CD4-positive, alpha-beta T cell treated with Interleukin-2 at 100 ng/mL for 4 hours (primary cell): ENCODE data around the gene TRIM43B.
"Not testable (repeated sequence)": the region's sequence is repeated elsewhere in the genome, so short reads cannot be mapped to it uniquely, and the experiment has no call there.

Source experiments
- DNase-seq: peaks from one replicate; pipeline ENCODE4 v3.0.0-alpha.2; 2020; ENCODE audit warnings: low spot score

The TRIM43B gene

DNA sequence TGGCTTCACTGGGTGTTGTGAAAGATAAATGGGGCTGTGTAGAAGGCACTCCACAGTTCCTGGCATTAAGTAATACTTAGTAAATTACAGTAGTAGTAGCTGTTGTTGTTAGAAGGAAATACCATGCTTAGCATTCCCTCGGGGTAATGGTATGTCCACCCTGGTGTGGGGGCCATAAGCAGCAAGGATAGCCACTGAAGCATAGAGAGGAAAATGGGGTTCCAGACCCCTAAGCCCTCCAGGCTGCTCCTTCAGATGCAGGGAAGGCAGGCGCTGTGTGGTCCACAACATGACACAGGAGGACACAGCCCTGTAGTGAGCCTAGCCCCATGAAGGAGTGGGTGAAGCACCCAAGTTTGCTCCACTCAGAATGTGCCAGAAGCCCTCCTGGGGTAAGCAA is 50.6 kb downstream of the TRIM43B start:
- not testable (repeated sequence) for DNase-seq

- not testable (repeated sequence) for DNase-seq
Observed at GRCh38 chr2:95433373-95433772, 51.2 kb downstream of the TRIM43B start.

GRCh38 chr2:95429748-95430467 is 54.6 kb downstream of the TRIM43B start:
- not testable (repeated sequence) for DNase-seq

DNA sequence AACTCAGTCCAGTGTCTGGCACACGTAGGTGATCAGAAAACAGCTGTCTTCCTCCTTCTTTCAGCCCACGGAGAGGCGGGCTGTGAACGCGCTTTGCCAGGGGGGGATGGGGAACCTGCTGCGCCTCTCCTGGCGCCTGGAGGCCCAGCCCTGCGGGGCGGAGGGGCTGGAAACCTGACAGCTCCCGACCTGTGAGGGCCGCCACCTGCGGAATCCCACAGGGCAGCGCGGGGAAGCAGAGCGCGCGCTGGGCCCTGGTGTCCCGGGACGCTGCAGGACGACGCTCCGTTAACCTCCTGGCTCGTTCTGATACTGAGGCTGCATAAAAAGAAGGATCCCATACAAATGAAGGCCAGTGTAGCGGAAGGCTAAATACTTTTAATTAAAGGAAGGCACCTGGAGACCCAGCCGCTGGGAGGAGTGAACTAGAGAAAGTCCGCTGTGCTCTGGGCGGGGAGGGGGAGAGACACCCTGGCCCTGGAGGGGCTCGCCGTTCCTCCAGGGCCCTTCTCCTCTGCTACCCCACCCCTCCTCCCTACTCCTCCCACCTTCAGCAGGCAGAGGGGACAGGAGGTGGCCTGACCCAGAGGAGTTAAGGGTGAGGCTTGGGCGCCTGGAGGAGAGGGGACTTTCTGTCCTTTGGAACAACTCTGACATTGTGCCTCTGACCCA is 57.2 kb downstream of the TRIM43B start:
- DNase-seq = not testable (repeated sequence)
